AG04449 (cell line): ENCODE measurements around the gene CRADD.

Experiments
- CTCF ChIA-PET: fragments of 350-600 bp; formaldehyde crosslinking; extraction: SDS; loops from one replicate; lab custom pipeline; 2021; ENCODE audit warnings: antibody characterized with exemption; lab: Yijun Ruan, JAX
- POLR2A ChIA-PET: fragments of 400-600, 350-600 bp; formaldehyde crosslinking; extraction: SDS; loops from one replicate; lab custom pipeline; 2020; ENCODE audit warnings: antibody characterized with exemption, inconsistent platforms; lab: Yijun Ruan, JAX
- DNase-seq: peaks from one replicate; pipeline ENCODE4 v3.0.0-alpha.2; 2010; ENCODE audit warnings: low read depth, low spot score
- H3K4me3 ChIP-seq: 2 replicates; pipeline ENCODE4 v1.5.1; 2011; ENCODE audit warnings: low read depth, mild to moderate bottlenecking, control low read depth, low read length
- TF ChIP-seq, protein P1 (sequence below): IDR thresholded peaks from one replicate; pipeline ENCODE4 v1.5.1; 2011; ENCODE audit warnings: mild to moderate bottlenecking, moderate library complexity, low read length, control low read depth, inconsistent platforms; ENCODE audit not compliant: insufficient read depth; ENCODE audit errors: missing control alignments

The CRADD gene

GRCh38 chr12:93699271-93700145, 22.3 kb downstream of the CRADD start:
- CTCF ChIA-PET = interaction anchor here (1.4 to 1.5 kb wide), 2 partner anchors 13 to 42 kb away, joined by 4 to 6 read pairs; no protein-coding TSS in a partner anchor
- peak; percentile 64 for DNase-seq
- POLR2A ChIA-PET = interaction anchor here (0.8 kb wide), 1 partner anchor 53 kb away, joined by 3 read pairs; no protein-coding TSS in a partner anchor
- no peak overlapping the region for H3K4me3 ChIP-seq
- TF ChIP-seq, protein P1, sequence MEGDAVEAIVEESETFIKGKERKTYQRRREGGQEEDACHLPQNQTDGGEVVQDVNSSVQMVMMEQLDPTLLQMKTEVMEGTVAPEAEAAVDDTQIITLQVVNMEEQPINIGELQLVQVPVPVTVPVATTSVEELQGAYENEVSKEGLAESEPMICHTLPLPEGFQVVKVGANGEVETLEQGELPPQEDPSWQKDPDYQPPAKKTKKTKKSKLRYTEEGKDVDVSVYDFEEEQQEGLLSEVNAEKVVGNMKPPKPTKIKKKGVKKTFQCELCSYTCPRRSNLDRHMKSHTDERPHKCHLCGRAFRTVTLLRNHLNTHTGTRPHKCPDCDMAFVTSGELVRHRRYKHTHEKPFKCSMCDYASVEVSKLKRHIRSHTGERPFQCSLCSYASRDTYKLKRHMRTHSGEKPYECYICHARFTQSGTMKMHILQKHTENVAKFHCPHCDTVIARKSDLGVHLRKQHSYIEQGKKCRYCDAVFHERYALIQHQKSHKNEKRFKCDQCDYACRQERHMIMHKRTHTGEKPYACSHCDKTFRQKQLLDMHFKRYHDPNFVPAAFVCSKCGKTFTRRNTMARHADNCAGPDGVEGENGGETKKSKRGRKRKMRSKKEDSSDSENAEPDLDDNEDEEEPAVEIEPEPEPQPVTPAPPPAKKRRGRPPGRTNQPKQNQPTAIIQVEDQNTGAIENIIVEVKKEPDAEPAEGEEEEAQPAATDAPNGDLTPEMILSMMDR = no peak

DNA sequence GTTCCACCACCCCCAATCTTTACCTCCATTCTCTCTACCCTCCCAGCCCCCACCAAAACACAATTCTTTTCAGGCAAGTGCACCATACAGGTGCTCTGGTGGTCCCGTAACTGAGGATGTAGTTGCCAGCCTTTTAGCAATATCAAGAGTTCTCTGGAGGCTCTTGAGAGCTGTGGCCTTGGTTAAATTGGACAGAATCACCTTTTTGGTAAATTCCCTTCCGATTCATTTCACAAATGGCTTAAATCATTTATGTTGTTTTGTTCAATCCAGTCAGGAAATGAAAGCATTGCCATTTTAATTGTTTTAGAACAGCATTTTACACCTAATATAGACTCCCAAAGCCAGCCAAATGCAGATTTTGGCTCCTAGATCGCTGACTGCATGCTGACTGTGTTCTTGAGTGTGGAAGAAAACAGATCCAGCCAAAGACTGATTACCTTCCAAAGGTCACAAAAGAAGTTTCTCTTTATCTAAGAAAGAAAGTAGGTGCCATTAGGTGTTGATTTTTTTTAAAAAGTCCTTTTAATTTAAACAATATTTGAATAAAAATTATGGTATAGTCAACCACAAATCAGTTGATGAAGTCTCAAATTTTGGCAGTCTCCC, 25.6 kb downstream of the CRADD start:
- ChIA-PET POLR2A (no interaction called here), CTCF (interaction anchor here (1.5 kb wide), 1 partner anchor 39 kb away, joined by 5 read pairs; no protein-coding TSS in a partner anchor)
- H3K4me3 ChIP-seq = no peak overlapping the region
- DNase-seq = no peak
- TF ChIP-seq, protein P1 = no peak

DNA sequence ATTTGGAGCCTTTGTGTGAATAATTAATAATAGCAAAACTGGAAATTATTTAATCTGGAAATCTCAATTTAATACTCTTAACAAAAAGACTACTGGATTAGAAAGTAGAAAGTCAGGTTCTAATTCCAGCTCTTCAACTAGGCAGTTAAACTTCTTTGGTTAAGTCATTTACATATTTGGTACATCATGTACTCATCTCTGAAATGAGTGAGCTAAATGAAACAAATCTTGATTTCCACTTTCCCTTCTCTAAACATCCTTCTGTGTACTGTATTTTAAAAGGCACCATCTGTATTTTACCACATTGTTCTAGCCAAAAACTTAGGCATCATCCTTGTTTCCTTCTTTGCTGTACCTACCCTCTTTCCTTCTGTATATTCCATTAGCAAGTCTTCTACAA, 26.9 kb downstream of the CRADD start:
- no peak overlapping the region for H3K4me3 ChIP-seq
- ChIA-PET POLR2A (no interaction called here), CTCF (interaction anchor here (0.8 kb wide), 1 partner anchor 88 kb away, joined by 4 read pairs; no protein-coding TSS in a partner anchor)
- TF ChIP-seq, protein P1 = no peak
- DNase-seq = no peak

- H3K4me3 ChIP-seq = no peak overlapping the region
- POLR2A ChIA-PET = no interaction called here
- TF ChIP-seq, protein P1 = no peak
- CTCF ChIA-PET = no interaction called here
- DNase-seq = no peak
These were observed 27.4 kb downstream of the CRADD start for GRCh38 chr12:93704625-93705024.

DNA sequence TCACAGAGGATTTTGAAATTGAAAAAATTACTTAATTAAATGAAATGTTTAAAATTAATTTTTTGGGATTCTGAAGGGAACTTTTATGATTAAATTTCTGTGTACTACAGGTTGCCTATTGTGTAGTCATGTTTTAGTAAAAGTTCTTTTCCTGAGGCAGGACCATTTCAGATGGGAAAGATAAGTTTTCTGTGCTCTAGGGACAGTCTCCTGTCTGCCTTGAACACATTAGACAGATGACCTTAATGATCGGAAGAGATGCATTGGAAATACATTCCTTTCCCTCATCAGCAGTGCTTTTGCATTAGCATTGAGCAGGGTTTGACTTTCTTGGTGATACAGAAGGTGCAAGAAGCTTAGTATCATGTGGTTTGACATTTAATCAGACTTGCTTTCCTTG, 28.1 kb downstream of the CRADD start:
- TF ChIP-seq, protein P1 = no peak
- ChIA-PET CTCF (no interaction called here), POLR2A (no interaction called here)
- no peak overlapping the region for H3K4me3 ChIP-seq
- no peak for DNase-seq

DNA sequence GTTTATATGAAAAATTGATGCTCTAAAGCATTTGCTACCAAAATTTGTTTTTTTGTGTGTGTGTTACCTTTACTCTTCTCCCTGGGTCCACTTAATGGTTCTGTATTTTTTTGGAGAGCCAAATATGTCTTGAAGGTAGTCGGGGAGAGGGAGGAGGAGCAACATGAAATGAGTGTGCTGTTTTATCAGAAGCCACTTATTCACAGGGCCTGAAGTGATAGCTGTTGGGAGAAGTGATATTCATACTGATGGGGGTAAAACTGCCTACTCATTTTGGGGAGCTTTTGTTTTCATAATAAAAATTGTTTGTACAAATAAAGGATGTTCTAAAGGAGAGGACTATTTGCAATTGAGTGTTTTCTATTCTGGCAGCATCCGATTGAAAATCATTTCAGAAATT, 29.2 kb downstream of the CRADD start:
- POLR2A ChIA-PET = no interaction called here

More for the DNA sequence above, 29.2 kb downstream of the CRADD start:
- no peak overlapping the region for H3K4me3 ChIP-seq
- CTCF ChIA-PET = interaction anchor here (1.3 kb wide), 2 partner anchors 21 to 204 kb away, joined by 4 to 6 read pairs; no protein-coding TSS in a partner anchor
- no peak for DNase-seq
- TF ChIP-seq, protein P1 = no peak
